GM19025 (cell line): ENCODE results near the gene RPN2.

ENCODE experiments used
- ATAC-seq: cut with Tn5 transposase; IDR thresholded peaks from one replicate; pipeline ENCODE4 v1.9.1; 2021; ENCODE audit warnings: mild to moderate bottlenecking, low read depth, moderate library complexity; ENCODE audit not compliant: unreplicated experiment

RPN2 gene

GRCh38 chr20:37261714-37262113 is 82.6 kb downstream of the RPN2 start, which contains the start of gene GHRH:
GHRH (minus strand) TSS chr20:37261814; CDS start chr20:37256889, 4,925 bp downstream.
- no peak for ATAC-seq

GRCh38 chr20:37262505-37262904 is 83.4 kb downstream of the RPN2 start:
- ATAC-seq, result no peak

- no peak for ATAC-seq
These were observed 84.6 kb downstream of the RPN2 start for GRCh38 chr20:37263686-37264085.

DNA sequence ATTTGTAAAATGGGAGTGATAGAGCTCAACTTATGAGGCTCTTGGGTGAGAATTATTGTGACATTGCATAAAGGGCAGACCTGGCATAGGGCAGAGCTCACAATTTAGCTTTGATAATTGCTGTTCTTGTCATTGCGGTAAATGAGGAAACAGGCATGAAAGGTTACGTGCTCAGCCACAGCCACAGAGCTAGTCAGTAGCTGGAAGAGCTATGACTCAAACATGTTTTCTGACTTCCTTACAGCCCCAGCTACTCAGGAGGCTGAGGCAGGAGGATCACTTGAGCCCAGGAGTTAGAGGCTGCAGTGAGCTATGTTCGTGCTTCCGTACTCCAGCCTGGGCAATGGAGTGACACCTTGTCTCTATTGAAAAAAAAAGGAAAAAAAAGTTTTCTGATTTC is 86.0 kb downstream of the RPN2 start:
- no peak for ATAC-seq

DNA sequence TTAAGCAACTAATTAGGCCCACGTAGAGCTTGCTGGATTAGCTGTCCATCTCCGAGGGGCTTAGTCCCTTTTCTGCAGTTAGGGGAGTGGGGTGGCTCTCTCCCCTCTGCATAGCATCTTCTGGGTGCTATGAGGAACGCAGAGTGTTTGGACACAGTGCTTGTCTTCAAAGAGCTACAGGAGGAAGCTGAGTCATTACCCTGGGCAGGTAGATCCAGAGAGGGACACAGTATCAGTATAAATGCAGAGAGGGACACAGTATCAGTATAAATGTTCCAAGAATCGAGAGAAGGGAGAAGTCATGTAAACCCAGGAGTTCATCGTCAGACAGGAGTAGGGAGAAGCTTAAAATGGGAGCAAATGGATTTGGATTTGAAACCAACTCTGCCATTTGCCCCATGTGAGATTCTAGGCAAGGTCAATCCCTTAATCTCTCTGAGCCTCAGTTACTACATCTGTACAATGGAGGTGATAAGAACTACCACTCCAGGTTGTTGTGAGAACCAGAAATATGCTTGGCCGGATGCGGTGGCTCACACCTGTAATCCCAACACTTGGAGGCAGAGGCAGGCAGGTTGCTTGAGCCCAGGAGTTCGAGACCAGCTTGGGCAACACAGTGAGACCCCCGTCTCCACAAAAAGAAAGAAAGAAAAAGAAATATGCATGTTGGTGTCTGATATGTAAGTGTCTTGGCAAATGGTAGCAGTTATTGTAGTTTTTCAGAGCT is 88.0 kb downstream of the RPN2 start:
- ATAC-seq, result no peak

DNA sequence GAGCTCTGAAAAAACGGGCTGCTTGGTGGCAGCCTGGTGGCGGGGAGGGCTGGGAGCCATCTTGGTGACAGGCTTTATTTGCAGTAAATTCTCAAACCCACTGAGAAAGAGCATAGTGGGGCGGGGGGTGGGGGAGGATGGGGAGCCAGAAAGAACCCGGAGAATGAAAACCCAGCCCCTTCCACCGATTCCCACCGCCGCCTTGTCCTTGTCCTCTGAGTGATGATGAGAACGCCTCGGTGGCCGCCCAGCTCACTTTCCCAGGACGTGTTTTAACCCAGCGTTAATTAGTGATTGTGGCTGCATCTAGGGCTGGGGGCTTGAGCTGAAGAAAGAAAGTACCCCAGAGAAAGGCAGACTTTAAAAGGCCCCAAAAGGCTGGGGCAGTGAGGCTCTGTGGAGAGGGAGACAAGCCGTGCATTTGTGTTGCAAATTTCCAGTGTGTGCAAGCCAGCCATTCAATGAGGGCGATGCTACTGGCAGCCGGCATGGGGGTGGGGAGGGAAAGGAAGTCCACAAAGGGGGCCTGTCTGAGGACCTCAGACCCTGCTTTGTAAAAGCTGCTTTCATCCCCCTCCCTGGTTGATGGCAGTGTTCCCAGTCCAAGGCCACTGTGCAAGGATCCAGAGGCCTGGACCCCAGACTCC is 88.7 kb downstream of the RPN2 start:
- no peak for ATAC-seq

DNA sequence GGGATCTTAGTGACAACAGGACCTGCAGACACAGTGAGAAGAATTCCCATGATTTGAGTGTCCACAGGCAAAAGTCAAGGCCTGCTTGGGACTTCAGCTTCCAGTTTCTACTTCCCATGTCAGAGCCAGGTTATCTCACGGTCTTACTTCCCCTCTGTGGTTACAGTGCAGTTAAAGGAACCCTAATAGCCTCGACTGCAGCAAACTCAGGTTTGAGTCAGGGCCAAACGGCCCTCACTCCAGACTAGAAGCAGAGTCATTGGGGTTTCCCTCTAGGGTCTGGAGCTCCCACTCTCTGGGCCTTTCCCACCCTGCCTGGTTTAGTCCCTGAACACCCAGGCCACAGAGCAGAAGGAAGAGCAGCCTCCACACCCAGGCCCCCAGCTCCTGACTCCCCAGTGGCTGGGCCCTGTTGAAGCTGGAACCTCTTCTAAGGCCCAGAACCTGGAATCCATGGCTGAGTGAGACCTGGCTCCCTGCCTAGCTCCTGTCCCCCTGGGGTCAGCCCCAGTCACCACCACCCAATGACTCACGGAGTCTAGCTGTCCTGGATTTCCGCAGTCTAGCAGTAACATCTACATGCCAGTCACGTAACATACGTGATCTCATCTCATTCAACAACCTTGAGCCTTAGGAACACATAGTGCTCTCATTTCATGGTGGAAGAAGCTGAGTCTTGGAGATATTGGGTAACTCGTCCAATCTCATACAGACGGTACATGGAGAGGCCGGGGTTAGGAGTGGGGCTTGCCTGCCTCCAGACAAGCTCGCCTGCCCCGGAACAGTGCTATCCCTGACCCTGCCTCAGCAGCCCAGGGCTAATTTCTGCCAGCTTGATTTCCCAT is 91.7 kb downstream of the RPN2 start:
- ATAC-seq, result no peak

DNA sequence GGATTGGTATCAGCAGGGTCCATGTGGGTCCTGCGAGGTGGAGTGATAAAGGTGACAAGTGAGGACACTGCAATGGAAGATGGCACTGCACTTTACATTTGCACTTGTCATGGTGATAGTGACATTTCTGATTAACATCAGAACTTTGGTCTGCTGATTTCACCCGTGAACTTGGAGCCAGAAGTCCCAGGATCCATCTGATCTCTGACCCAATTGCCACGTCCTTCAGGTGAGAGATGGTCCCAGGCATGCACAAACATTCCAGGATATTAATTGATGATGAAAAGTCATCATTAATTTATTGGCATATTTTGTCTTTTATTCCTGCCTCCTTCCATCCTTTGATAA is 92.3 kb downstream of the RPN2 start:
- no peak for ATAC-seq

- no peak for ATAC-seq
These were observed 94.9 kb downstream of the RPN2 start for GRCh38 chr20:37273988-37274387.

- ATAC-seq, result no peak
These were observed 95.9 kb downstream of the RPN2 start for GRCh38 chr20:37274851-37275524.

DNA sequence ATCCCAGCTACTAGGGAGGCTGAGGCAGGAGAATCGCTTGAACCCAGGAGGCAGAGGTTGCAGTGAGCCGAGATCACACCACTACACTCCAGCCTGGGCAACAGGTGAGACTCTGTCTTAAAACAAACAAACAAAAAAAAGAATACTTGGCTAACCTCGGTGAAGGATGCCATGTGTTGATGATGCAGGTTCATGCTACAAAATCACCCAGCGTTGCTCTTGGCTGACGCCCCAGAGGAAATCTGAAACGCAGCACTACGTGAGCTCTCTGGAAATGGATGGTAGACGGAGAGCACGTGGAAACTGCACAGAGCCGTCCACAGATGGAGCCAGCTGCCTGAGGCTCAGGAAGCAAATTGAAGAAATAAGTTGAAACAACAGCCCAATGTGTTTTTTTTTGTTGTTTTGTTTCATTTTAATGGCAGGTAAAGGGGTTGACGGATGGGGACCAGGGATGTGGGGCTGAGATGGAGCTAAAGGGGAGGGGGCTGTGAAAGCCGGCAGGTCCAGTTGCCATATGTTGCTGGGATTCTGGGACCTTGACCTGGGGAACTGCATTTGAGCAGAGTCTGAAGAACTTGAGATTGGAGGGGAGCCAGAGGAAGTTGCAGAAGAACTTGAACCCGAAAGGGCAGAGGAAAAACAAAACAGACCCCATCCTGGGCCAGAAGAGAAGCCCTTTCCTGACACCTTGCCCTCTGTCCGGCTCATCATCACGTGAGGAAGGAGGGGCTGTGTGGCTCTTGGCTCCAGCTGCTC is 97.5 kb downstream of the RPN2 start:
- no peak for ATAC-seq

- no peak for ATAC-seq
These were observed 98.1 kb downstream of the RPN2 start for GRCh38 chr20:37277253-37277593.

DNA sequence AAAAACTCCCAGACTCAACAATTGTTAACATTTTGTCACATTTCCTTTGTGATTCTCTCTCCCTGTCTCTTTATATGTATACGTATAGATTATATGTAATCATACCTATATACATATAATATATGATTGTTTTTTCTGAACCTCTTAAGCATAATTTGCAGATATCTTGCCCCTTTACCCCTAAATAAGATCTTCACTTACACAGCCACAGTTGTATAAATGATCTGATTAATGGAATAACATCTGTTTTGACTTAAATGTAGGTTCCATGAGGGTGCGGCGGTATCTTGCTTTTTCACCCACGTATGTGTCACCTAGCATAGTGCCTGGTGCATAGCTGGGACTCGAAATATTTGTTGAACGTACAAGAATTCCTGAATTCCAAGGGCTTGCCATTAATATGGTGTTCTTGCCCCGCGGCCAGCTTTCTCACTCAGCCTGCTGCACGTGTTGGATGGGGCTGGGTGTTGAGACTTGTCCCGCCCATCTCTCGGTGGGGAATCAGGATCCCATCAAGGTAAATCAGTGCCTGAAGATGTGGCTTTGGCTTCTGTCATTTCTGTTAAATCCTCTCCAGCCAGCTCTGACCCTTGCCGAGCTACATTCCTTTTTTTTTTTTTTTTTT is 99.9 kb downstream of the RPN2 start:
- ATAC-seq, result no peak

DNA sequence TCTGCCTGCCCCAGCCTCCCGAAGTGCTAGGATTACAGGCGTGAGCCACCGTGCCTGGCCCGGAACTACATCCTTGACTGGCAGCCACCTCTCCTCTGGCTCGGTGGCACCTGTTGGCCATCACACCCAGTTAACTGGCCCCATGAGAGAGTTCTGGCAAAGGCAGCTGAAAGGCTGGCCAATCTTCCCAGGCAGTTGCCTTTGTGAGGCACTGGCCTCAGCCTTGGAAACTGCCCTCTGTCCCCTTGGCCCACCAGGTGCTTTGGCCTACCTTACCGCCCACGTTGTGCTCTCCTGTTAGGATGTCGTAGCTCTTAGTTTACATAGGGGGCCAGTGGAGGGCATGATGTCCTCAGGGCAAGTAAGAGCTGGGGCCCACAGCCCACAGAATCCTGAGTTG is 100.7 kb downstream of the RPN2 start:
- ATAC-seq, result no peak

- no peak for ATAC-seq
These were observed 101.3 kb downstream of the RPN2 start for GRCh38 chr20:37280403-37280802.

GRCh38 chr20:37282556-37282955 is 103.4 kb downstream of the RPN2 start:
- ATAC-seq, result no peak

DNA sequence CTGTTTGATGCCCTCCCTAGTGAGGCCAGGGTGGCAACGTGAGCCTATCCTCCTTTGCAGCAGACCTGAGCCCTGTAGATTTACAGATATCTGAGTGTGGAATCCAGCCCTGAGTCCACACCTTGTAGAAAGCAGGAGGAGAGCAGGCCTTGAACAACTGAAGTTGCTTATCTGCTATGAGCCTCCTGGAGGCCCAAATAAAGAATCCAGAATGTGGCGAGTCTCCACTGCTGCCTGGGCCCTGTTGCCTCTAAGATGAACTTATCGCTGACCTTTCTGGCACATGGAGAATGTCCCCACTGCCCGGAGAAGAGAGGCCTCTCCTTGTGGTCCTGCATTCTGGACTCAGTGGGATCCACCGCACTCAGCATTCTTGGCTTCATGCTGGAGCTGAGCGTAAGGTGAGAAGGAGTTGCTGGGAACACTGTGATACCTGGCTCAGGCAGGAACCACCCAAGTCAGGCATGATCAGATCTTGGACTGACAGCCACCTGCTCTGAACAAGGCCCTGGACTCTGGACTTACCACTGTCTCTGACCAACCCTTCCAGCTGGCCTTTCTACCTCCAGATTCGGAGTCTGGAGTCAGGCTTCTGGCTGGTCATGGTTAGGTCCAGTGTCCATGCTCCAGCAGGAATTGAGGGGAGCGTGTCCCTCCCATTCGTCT is 104.5 kb downstream of the RPN2 start:
- no peak for ATAC-seq

GRCh38 chr20:37284691-37285161 is 105.6 kb downstream of the RPN2 start:
- ATAC-seq, result no peak

- ATAC-seq, result no peak
These were observed 106.7 kb downstream of the RPN2 start for GRCh38 chr20:37285664-37286374.
